SK-N-DZ (cell line): ENCODE measurements around the gene CHN2.
"Not testable (repeated sequence)": the region's sequence is repeated elsewhere in the genome, so short reads cannot be mapped to it uniquely, and the experiment has no call there.

Experiments used
- DNase-seq: peaks from one replicate; pipeline ENCODE4 v3.0.0-alpha.2; 2015; ENCODE audit warnings: low spot score

Gene CHN2

GRCh38 chr7:29487424-29487823 is 292.8 kb downstream of the CHN2 start:
- DNase-seq: no peak

DNA sequence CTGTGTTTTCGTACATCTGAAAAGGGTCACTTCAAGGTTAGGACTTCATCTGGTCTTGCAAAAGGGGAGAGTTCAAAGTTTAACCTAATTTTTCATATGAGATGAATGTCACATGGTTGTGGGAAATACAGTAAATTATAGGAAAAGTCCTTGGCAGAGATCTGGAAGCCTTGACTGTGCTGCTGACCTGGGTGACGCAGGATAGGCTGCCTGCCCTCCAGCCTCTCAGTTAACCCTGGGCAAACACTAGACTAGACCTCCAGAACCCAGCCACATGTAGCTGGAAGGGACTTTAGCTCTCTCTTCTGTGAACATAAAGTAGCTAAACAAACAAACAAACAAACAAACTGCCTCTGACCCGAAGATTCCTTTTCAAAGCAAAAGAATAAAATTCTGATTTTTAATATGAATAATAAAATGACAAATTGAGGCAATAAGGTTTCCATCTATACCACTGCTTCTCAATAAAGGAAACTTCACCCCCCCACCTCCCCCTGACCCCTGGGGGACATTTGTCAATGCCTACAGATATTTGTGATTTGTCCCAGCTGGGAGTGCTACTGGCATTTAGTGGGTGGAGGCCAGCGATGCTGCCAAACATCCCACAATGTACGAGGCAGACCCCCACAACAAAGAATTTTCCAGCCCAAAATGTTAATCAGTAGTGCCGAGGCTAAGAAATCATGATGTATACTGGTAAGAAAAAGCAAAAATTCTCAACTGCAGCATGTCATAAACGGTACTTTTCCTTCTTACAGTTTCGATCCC is 293.8 kb downstream of the CHN2 start:
- no peak for DNase-seq

DNA sequence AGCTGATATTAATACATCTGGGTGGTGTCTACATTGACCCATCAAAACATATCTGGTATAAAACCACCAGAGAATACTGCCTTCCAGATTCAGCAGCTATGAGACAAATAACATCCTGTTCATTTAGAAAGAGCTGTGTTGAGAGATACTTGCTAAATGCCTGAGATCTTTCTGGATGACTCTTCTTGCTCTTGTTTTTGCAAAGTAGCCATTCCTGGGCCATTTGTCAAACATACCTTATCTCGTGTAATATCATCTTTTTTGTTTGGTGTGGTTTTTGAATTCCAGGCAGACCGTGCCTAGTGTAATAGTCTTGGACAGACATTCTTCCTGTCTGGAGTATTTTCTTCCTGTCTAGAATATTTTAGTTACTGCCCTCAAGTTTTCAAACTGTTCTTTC is 294.4 kb downstream of the CHN2 start:
- DNase-seq: no peak

GRCh38 chr7:29490094-29490607 is 295.6 kb downstream of the CHN2 start:
- DNase-seq: no peak

DNA sequence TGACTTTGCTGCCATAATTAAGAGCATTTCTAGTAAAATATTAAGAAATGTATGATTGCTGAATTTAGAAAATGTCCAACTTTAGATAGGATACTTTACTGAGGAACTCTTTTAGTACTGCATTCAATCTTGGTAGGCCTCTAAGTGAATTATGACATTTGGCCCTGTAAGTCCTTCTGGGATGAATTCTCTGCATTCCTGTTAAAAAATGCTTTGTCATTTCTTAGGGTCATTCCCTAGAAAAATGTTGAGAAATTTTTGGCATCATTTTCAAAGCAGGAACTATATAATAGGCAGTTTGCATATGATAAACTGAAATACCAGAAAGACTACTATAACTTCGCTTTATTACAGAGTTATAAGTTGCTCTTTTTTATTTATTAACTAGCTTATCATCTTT is 299.8 kb downstream of the CHN2 start:
- no peak for DNase-seq

- no peak for DNase-seq
Measured at GRCh38 chr7:29495653-29496052, 301.1 kb downstream of the CHN2 start.

DNA sequence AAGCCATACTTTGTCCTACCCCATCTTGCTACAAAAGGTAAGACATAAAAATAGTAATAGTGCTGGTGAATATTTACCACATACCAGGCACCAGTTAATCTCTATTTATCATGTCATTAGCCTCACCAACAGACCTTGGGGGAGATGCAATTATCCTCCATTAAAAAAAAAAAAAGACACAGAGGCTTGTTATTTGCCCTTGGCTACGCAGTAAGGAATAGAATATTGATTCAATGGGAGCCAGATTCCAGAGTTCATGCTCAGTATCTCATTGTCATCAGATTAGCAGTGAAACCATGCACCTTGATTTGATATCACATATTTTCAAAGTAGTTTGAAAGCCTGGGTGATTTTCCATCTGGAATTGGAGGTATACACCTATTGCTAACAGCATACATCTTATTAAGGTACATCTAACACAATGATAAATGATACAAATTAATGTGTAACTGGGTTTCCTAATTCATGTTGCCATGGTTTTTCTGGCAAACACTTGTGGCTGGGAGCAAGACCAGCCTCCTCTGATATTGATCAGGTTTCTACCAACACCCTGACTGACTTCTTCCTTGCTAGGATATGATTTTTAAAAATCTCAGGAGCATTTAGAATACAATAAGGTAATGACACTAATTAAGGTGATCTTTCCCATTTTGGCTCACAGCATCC is 301.9 kb downstream of the CHN2 start:
- peak; percentile 19 for DNase-seq

GRCh38 chr7:29499932-29500331 is 305.4 kb downstream of the CHN2 start:
- DNase-seq: no peak

DNA sequence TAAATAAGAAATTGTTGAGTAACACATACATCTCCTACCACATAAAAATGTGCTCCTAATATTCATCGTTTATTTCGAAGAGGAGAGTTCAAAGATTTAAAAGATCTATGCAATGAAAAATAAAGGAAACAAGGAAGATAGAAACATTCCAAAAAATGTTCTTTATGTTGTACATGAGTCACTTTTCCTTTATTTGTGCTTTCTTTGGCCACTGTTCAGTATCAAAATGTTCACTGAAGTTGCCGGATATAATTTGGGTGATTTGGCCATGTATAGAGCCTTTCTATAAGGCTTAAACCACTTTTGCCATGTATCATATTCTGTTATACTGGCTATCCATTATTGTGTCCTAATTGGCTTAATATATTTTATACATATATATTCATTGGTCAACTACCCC is 306.1 kb downstream of the CHN2 start:
- no peak for DNase-seq

- no peak for DNase-seq
Measured at GRCh38 chr7:29502133-29502532, 307.6 kb downstream of the CHN2 start.

DNA sequence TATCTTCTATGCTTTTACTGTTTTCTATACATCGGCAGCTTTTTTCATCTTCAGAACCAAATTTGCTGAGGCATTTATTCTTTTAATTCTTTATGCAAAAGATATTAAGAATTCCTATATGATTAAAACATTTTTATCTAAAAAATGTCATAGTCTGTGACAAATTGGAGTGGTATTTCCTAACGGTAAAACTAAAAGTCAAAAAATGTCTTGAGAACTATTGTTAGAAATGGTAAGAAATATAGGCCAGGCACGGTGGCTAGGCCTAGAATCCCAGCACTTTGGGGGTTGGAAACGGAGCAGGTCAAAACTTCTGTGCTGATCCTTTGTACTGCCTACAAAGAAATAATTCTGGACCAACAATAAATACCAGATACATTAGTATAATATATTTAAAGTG is 311.4 kb downstream of the CHN2 start:
- DNase-seq: no peak

DNA sequence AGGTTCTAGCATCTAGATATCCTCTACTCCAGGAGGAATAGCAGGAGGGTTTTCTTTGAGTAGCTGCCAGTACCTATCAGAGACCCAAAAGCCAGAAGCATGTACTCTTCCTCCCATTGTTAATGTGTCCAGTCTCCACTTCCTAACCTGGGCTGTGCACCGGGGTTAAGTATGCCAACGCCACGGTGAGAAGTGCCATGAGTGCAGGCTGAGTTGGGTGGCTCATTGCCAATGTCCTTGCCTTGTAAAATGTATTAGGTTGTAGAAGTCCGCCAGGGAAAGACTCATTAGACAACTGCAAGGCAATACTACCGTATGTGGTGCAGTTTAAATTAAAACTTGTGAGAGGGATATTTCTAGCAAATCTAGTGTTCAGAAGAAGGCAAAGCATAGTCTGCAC is 314.0 kb downstream of the CHN2 start:
- DNase-seq: no peak

DNA sequence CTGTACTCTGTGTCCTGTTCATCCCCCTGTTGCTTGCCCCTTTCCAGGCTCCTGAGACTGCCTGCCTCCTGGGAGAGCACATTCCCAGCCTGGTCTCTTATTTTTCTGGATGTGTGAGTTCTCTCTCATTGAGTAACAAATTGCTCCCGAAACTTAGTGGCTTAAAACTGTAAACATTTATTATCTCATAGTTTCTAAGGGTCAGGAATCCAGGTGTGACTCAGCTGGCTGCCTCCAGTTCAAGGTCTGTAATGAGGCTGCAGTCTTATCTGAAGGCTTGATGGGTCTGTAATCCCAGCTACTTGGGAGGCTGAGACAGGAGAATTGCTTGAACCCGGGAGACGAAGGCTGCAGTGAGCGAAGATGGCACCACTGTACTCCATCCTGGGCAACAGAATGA is 315.5 kb downstream of the CHN2 start:
- no peak for DNase-seq

- no peak for DNase-seq
Measured at GRCh38 chr7:29511337-29511736, 316.8 kb downstream of the CHN2 start.

- no peak for DNase-seq
Measured at GRCh38 chr7:29511851-29512250, 317.3 kb downstream of the CHN2 start.

DNA sequence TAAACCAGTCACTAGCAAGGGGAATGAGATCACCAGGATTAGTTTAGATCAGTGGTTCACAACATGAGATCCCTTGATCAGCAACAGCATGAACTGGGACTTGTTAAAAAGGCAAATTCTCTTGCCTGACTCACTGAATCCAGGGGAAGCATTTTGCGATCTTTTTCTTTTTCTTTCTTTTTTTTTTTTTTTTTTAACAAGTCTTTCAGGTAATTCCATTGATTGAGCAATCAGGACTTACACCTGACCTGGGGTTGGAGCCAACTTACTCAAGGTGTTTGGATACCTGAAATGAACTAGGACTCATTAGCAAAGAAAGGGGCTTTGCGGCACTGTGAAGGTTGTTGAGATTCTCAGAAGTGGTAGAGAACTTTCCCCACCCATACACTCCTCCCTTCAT is 321.9 kb downstream of the CHN2 start:
- no peak for DNase-seq

DNA sequence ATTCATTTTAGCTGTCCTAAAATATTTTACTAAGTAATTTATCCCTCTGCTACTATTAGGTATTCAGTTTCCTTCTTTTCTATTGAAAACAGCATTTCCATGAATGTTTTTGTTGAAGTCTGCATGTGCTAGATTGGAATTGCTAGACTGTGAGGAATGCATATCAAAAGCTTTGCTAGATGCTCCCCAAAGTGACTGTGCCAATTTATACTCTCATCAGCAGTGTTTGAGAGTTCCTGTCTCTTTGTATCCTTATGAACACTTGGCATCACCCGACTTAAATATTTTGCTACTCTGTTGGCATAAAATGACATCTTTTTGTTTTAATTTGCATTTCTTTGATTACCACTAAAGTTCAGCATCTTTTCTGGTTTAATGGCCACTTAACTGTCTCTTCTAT is 324.0 kb downstream of the CHN2 start:
- no peak for DNase-seq

GRCh38 chr7:29523728-29524127 is 329.2 kb downstream of the CHN2 start:
- DNase-seq: no peak

DNA sequence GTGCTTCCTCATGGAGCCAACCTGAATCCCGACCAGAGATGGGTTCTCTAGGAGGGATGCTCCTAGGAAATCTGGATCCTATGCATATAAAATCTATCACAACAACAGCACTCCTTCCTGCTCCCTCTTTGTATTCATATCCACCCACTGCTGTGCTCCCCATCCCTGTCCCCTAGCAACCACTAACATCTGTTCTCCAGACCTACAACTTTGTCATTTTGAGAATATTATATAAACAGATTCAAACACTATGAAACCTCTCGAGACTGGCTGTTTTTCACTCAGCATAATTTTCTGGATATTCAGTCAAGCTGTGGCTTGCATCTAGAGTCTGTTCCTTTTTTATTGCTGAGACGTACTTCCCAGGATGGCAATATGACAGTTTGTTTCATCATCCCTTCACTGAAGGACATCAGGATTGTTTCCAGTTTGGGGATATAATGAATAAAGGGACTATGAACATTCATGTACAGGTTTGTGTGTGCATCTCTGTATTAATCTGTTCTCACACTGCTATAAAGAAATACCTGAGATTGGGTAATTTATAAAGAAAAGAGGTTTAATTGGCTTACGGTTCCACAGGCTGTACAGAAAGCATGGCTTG is 333.0 kb downstream of the CHN2 start:
- DNase-seq: no peak

DNA sequence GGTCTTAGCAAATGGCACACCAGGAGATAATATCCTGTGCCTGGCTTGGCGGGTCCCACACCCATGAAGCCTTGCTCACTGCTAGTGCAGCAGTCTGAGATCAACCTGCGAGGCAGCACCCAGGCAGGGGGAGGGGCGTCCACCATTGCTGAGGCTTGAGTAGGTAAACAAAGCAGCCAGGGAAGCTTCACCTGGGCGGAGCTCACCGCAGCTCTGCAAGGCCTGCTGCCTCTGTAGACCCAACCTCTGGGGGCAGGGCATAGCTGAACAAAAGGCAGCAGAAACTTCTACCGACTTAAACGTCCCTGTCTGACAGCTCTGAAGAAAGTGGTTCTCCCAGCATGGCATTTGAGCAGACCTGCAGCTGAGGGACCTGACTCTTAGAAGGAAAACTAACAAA is 334.0 kb downstream of the CHN2 start:
- not testable (repeated sequence) for DNase-seq
